ENCODE measurements around the gene ADRA2C.

ADRA2C gene

GRCh38 chr4:3801521-3801920 is 35.3 kb downstream of the ADRA2C start:
- FAIRE-seq = no peak

GRCh38 chr4:3801931-3802550 is 35.9 kb downstream of the ADRA2C start:
- FAIRE-seq = no peak

GRCh38 chr4:3802571-3803474 is 36.6 kb downstream of the ADRA2C start:
- FAIRE-seq = no peak

GRCh38 chr4:3803475-3803847 is 37.3 kb downstream of the ADRA2C start:
- FAIRE-seq = no peak

GRCh38 chr4:3803946-3804345 is 37.8 kb downstream of the ADRA2C start:
- FAIRE-seq = no peak

- no peak for FAIRE-seq
Observed at GRCh38 chr4:3805026-3805425, 38.8 kb downstream of the ADRA2C start.

GRCh38 chr4:3805731-3806130 is 39.5 kb downstream of the ADRA2C start:
- FAIRE-seq = no peak

- FAIRE-seq = no peak
Observed at GRCh38 chr4:3807311-3807710, 41.1 kb downstream of the ADRA2C start.

GRCh38 chr4:3807822-3808496 is 41.8 kb downstream of the ADRA2C start:
- no peak for FAIRE-seq

GRCh38 chr4:3808597-3808996 is 42.4 kb downstream of the ADRA2C start:
- no peak for FAIRE-seq

- FAIRE-seq = no peak
Observed at GRCh38 chr4:3809028-3809427, 42.8 kb downstream of the ADRA2C start.

GRCh38 chr4:3809451-3810110 is 43.4 kb downstream of the ADRA2C start:
- no peak for FAIRE-seq

GRCh38 chr4:3810111-3810680 is 44.0 kb downstream of the ADRA2C start:
- FAIRE-seq = no peak

- no peak for FAIRE-seq
Observed at GRCh38 chr4:3810796-3811485, 44.8 kb downstream of the ADRA2C start.

- FAIRE-seq = no peak
Observed at GRCh38 chr4:3811621-3812020, 45.4 kb downstream of the ADRA2C start.

GRCh38 chr4:3812211-3812934 is 46.2 kb downstream of the ADRA2C start:
- FAIRE-seq = no peak

- no peak for FAIRE-seq
Observed at GRCh38 chr4:3813151-3814052, 47.2 kb downstream of the ADRA2C start.

- no peak for FAIRE-seq
Observed at GRCh38 chr4:3814053-3814570, 47.9 kb downstream of the ADRA2C start.

GRCh38 chr4:3814838-3815237 is 48.7 kb downstream of the ADRA2C start:
- peak; percentile 3 for FAIRE-seq

- no peak for FAIRE-seq
Observed at GRCh38 chr4:3816256-3816825, 50.2 kb downstream of the ADRA2C start.
